ENCODE data around the gene PINLYP.
A peak's percentile ranks its signal among the peaks of the same experiment; 100 is the strongest.

The PINLYP gene

DNA sequence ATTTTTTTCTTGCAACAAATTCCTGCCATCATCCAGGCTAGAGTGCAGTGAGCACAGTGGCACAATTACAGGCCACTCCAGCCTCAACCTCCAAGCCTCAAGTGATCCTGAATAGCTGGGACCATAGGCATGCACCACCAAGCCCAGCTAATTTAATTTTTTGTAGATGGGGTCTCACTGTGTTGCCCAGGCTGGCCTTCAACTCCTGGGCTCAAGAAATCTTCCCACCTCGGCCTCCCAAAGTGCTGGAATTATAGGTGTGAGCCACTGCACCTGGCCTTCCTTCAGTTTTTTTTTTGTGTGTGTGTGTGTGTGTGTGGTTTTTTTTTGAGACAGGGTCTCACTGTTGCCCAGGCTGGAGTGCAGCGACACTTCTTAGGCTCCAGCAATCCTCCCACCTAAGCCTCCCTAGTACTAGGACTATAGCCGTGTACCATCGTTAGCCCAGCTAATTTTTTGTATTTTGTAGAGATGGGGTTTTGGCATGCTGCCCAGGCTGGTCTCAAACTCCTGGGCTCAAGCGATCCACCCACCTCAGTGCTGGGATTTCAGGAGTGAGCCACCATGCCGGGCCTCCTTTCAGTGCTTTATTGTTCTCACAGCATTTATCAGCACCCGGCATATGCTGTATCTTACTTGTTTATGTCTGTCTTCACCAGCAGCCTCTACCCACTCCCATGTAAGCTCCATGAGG, 30.4 kb downstream of the PINLYP start:
- no peak for DNase-seq (ENCODE audit: low read depth in 1 of 2, low spot score in 1 of 2)

DNA sequence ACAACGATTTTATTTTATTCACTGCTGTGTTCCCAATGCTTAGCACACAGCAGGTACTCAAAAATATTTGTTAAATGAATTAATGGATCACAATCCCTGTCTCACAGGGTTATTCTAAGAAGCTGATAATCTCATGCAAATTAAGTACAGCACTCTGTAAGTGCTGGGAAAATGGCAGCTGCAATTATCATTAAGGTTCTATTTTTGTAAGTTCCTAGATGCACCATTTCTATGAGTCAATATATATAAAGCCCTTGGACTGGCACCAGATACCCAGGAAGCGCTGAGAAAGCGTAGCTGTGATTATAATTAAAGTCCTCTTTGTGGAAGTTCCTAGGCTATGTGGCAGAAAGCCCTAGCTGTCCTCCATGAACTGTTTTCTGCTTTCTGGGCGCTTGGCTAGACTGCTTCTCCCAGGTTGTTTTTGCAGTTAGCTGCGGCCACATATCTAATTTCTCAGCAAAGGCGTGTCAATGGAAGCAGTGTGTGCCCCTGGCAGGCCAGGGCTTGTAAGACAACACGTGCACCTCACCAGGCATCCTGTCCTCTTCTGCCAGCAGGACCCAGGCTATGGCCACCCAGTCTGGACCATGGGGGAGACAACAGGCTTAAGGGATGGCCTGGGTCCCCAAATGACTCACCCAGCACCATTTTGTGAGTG, 31.1 kb downstream of the PINLYP start:
- no peak for DNase-seq (ENCODE audit: low read depth in 1 of 2, low spot score in 1 of 2)

DNA sequence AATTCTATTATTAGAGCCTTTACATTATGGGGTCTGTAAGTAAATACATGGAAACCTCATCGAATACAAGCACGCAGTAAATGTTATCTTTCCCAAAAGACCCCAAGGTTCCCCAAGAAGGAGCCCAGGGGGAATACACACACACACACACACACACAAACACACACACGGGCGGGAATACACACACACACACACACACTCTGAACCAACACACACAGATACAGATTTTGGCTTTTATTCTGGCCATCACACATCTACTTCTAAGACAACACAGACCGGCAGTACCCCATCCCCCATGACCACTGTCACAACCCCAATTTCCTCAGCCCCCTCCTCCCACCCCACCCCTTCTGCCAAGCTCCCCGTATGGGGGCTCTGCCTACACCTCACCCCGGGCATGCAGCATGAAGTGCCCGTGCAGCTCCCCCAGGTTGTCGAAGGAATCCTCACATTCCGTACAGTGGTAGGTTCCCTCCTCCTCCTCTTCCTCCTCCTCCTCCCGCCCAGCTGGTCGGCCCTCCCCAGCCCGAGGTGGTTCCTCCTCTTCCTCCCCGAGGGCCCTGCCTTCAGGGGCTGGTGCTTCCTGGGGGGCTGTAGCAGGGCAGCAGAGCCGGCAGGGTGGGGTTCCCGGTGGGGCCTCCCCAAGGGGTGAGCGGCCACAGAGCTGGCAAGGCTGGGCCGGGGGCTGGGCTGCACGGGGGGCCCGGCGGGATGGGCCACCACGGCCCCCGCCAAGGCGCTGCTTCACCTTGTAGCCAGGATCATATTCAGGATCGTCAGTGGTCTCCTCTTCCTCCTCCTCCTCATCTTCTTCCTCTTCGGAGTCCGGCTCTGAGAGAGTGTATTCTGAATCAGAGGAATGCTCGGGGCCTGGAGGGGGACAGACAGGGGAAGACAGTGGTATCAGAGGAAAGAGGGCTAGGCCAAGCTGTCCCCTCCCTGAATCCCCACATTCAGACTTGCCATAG, 31.9 kb downstream of the PINLYP start:
- no peak for DNase-seq (ENCODE audit: low read depth in 1 of 2, low spot score in 1 of 2)

DNA sequence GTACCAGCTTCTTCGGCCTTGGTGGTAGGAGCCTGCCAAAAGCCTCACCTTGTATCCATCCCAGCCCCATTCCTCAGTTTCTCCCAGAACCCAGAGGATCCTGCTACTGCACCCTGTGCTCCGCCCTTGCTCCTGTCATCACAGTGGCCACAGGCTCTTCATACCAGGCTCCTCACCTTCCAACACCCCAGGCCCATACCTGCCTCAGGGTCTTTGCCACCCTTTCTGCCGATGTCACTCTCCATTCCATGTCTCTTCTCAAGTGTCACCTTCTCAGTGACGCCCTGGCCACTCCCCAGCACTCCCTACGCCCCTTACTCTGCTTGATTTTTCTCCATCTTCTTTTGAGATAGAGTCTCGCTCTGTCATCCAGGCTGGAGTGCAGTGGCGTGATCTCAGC, 34.3 kb downstream of the PINLYP start:
- no peak for DNase-seq (ENCODE audit: low read depth in 1 of 2, low spot score in 1 of 2)

DNA sequence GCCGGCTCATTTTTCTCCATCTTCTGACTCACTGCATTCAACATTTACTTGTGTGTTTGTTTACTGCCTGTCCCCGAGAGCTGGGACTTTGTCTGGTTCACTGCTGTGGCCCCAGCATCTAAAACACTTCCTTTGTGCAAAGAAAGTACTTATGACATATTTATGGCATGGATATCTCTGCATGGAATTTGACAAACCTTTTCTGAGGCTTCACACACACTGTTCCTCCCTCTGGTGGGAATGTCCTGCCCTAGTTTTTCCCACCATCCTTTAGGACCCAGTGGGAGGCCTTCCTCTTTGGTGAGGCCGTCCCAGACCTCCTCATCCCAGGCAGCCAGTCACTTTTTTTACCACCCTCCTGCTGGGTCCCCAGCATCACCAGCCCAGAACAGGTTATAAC, 34.9 kb downstream of the PINLYP start:
- no peak for DNase-seq (ENCODE audit: low read depth in 1 of 2, low spot score in 1 of 2)

DNA sequence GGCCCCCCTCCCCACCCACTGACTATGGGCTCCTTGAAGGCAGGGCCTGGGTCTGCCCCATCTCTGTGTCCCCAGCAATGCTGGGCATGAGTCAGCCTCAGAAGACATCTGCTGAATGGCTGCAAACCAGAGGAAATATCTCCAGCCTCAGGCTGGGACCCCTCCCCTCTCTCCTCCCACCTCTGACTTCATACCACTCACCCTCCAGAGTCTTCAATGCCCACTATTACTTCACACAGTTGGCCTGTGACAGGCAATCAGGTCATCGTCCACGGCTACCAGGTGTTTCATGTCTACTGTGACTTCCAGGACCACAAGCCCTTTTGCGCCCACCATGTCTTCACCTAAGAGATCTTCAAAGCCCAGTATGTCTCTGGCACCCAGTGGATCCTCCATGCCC, 36.2 kb downstream of the PINLYP start, which contains the start of gene SRRM5:
Gene SRRM5 (plus strand): TSS at position 301 of the 400 bp plus-strand sequence. CDS start 34 bp downstream, at position 335.
- no peak for DNase-seq (ENCODE audit: low read depth in 1 of 2, low spot score in 1 of 2)

GRCh38 chr19:43612374-43612773, 36.8 kb downstream of the PINLYP start:
- DNase-seq (ENCODE audit: low read depth in 1 of 2, low spot score in 1 of 2) = no peak

GRCh38 chr19:43616306-43616705, 40.7 kb downstream of the PINLYP start:
- DNase-seq (ENCODE audit: low read depth in 1 of 2, low spot score in 1 of 2) = no peak

DNA sequence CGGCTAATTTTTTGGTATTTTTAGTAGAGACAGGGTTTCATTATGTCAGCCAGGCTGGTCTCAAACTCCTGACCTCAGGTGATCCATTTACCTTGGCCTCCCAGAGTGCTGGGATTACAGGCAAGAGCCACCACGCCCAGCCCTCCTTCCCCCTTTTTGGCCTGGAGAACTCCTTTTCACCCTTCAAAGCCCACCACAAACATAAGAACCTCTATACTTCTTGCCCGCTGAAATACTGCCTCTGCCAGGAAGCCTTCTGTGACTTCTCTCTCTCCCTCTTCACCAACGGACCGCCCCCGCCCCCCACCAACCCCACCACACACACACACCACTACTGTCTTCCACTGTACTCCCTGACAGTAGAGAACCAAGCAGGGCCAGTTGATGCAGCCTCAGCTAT, 41.4 kb downstream of the PINLYP start:
- no peak for DNase-seq (ENCODE audit: low read depth in 1 of 2, low spot score in 1 of 2)

DNA sequence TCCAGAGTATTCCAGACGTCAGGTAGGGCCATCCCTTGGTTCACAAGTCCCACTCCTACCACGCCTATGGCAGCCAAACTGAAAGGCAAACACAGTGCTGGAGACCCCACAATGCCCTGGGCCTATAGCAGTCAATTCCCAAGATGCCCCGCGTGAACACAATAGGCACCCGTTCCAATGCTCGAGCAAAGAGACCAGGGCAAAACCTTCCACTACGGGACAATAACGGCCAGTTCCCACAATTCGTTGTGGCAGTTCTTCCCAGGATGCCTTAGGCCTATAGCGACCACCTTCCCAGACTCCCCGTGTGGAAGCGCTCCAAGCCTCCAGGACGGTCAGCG, 43.3 kb downstream of the PINLYP start:
- DNase-seq (ENCODE audit: low read depth in 1 of 2, low spot score in 1 of 2) = peak in 1 of 2 donors; percentile 54

GRCh38 chr19:43619262-43620060, 43.9 kb downstream of the PINLYP start, which contains the start of gene ZNF428:
ZNF428 (minus strand) TSS chr19:43619629; CDS start chr19:43614304, 5,325 bp downstream.
- peak; percentile 73 to 75 for DNase-seq (ENCODE audit: low read depth in 1 of 2, low spot score in 1 of 2)

DNA sequence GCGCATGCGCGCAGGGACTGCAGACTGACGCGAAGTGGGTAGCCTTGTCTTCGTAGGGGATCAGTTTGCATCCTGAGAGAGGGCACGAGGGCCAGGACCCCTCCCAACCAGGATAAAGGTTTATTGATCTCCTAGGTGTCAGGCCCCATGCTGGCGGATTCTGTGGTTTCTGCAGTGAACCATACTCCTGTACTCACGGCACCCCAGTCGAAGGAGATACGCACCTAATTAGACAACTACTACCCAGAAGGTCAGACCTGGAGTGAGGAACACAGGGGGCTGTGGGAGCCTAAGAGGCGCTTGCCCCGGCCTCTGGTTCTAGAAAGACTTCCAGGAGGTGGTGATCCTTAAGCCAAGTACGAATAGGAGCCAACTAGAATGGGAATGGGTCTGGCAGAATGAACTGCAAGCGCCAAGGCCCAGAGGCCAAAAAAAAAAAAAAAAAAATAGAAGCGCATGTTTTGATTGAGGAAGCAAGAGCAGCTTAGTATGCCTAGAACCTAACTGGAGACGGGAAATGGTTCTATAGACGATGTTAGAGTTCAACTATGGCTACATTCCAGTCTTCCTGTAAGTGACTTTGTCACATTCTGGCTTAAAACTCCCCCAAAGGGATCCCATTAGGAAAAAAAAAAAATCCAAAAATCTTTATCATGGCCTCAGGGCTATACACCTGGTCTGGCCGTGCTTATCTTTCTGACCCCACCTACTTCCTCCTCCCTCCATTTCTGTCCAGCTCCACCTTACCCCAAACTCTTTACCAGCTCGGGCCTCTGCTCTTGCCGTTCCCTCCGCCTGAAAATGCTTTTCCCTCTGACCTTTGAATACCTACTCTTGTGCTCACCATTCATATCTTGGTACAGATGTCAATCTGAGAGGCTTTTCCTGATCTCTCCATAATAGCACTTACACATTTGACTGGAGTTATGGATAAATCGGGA, 44.7 kb downstream of the PINLYP start:
- peak in 1 of 2 donors; percentile 84 for DNase-seq (ENCODE audit: low read depth in 1 of 2, low spot score in 1 of 2)

DNA sequence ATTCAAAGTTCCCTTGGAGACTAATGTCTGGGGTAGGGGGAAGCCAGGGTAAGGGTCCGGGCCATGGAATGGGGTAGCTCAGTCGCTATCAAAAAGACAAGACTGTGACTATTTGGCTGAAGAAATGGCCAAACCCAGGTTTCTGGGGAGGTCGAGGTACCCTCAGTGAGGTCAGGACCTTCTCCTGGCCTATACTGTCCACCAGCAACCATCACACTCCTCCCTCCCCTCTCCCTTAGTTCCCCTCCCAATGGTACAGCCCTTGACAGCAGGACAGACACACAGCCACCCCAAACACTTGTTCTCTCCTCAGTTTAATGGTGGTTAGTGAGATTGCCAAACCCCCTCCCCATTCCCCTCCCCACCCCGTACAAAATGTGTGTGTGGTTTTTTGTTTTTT, 46.5 kb downstream of the PINLYP start:
- DNase-seq (ENCODE audit: low read depth in 1 of 2, low spot score in 1 of 2) = no peak

- no peak for DNase-seq (ENCODE audit: low read depth in 1 of 2, low spot score in 1 of 2)
Observed at GRCh38 chr19:43622956-43623355, 47.4 kb downstream of the PINLYP start.

- DNase-seq (ENCODE audit: low read depth in 1 of 2, low spot score in 1 of 2) = no peak
Observed at GRCh38 chr19:43623889-43624670, 48.5 kb downstream of the PINLYP start.

DNA sequence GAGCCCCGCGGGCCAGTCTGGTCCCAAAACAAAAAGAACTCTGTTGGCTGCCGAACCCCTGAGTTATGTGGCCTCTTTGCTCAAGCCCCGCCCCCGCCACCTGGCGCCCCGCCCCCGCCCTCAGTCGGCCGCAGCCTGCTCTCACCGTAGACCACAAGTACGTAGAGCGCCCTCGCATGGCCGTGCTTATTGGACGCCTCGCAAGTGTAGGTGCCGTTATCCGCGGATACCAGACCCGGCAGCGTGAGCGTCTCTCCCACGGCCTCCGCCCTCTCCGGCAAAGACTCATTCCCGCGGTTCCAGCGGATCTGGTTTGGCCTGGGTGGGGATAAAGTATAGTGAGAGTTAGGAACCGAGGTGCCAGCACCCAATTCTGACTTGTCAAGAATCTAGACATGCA, 49.3 kb downstream of the PINLYP start:
- DNase-seq (ENCODE audit: low read depth in 1 of 2, low spot score in 1 of 2) = peak; percentile 67 to 76

GRCh38 chr19:43625918-43626579, 50.4 kb downstream of the PINLYP start:
- DNase-seq (ENCODE audit: low read depth in 1 of 2, low spot score in 1 of 2) = no peak

DNA sequence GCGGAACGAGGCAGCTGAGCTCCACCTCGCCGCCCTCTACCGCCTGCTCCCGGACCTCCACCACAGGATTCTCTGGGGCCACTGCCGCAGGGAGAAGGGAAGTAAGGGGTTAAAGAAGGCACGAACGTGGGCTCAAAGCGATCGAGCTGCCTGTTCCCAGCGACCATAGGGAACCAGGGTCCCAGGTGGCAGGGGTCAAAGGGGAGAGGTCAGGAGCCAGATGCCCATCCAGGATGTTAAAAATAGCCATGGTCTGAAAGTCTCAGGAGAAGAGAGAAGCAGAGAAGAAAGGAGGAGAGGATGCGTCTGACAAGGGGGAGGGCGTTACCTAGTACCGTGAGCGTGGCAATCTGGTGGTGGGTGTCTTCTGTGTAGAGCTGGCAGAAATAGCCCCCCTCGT, 51.2 kb downstream of the PINLYP start:
- no peak for DNase-seq (ENCODE audit: low read depth in 1 of 2, low spot score in 1 of 2)
